ENCODE data around the gene ZAP70. TPM values are rescaled to one million over a fixed set of nuclear protein-coding genes. Genes with fewer than 3 reads are reported as not detected.

Gene ZAP70
- total RNA-seq, 1 experiment from 2014 or later, result 0.54 TPM

DNA sequence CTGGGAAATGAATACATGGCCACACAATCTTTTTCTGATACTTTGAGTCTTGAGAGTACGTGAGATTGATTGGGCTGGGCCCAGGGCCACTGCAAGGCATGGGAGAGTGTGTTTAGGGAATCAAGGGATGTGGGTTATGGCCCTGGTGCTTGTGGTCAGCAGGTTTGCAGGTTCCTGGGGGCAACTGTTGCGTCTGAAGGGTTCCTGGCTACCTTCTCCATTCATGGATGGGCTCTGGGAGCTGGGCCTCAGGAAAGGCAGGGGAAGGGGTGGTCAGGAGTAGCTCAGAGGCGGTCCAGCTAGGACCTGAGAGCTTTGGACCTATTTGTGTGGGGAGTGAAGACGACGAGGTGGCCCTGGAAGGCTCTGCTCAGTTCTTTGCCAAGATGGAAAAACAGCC, 8.4 kb upstream of the ZAP70 start:
- ChIA-PET POLR2A (interaction anchor here (0.6 kb wide), 1 partner anchor 51 kb away, joined by 5 read pairs; no protein-coding TSS in a partner anchor), CTCF (no interaction called here)
- DNase-seq (ENCODE audit: low read depth, low spot score) (no peak), ATAC-seq (no peak)
- no peak overlapping the region for H3K27ac ChIP-seq (ENCODE audit: low read length)
- no peaks in the 10 kb centered on the region for H3K27me3 ChIP-seq (ENCODE audit: control insufficient read depth, insufficient read depth, low read length)
- intact Hi-C loops (cut with micrococcal nuclease; ENCODE audit: unreplicated experiment), result loop anchor here (10.0 kb wide), 1 partner anchor 680 kb away; no protein-coding TSS in a partner anchor
- in situ Hi-C loops (cut with HindIII; ENCODE audit: low pct_unique_long_range_greater_than_20kb, low sequenced_read_pairs), result no loop called here
- H3K4me3 ChIP-seq (ENCODE audit: low read depth in 2 of 2, low read length in 2 of 2), result no peak overlapping the region
- H3K4me1 ChIP-seq (ENCODE audit: control insufficient read depth, insufficient read depth, low read length), result no peaks in the 10 kb centered on the region
- H3K36me3 ChIP-seq (ENCODE audit: control insufficient read depth, insufficient read depth, low read length), result no peaks in the 10 kb centered on the region
- H3K9me3 ChIP-seq (ENCODE audit: control insufficient read depth, insufficient read depth, low read depth, low read length), result no peaks in the 10 kb centered on the region
- BruUV-seq (replicated peaks), result no TSS peak
- no peak for TF ChIP-seq TCF7L2 (IDR thresholded peaks at IDR 0.05; ENCODE audit: low read depth, low read length)
- TF ChIP-seq, protein P1, sequence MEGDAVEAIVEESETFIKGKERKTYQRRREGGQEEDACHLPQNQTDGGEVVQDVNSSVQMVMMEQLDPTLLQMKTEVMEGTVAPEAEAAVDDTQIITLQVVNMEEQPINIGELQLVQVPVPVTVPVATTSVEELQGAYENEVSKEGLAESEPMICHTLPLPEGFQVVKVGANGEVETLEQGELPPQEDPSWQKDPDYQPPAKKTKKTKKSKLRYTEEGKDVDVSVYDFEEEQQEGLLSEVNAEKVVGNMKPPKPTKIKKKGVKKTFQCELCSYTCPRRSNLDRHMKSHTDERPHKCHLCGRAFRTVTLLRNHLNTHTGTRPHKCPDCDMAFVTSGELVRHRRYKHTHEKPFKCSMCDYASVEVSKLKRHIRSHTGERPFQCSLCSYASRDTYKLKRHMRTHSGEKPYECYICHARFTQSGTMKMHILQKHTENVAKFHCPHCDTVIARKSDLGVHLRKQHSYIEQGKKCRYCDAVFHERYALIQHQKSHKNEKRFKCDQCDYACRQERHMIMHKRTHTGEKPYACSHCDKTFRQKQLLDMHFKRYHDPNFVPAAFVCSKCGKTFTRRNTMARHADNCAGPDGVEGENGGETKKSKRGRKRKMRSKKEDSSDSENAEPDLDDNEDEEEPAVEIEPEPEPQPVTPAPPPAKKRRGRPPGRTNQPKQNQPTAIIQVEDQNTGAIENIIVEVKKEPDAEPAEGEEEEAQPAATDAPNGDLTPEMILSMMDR (IDR thresholded peaks at IDR 0.05), result no peak
- TF ChIP-seq SIN3A (IDR thresholded peaks at IDR 0.05; ENCODE audit: borderline replicate concordance, insufficient read depth, low read depth, low read length), result no peak
- no peak for TF ChIP-seq POLR2AphosphoS5 (IDR thresholded peaks at IDR 0.05; ENCODE audit: low read depth, low read length)
- TF ChIP-seq, protein P2, sequence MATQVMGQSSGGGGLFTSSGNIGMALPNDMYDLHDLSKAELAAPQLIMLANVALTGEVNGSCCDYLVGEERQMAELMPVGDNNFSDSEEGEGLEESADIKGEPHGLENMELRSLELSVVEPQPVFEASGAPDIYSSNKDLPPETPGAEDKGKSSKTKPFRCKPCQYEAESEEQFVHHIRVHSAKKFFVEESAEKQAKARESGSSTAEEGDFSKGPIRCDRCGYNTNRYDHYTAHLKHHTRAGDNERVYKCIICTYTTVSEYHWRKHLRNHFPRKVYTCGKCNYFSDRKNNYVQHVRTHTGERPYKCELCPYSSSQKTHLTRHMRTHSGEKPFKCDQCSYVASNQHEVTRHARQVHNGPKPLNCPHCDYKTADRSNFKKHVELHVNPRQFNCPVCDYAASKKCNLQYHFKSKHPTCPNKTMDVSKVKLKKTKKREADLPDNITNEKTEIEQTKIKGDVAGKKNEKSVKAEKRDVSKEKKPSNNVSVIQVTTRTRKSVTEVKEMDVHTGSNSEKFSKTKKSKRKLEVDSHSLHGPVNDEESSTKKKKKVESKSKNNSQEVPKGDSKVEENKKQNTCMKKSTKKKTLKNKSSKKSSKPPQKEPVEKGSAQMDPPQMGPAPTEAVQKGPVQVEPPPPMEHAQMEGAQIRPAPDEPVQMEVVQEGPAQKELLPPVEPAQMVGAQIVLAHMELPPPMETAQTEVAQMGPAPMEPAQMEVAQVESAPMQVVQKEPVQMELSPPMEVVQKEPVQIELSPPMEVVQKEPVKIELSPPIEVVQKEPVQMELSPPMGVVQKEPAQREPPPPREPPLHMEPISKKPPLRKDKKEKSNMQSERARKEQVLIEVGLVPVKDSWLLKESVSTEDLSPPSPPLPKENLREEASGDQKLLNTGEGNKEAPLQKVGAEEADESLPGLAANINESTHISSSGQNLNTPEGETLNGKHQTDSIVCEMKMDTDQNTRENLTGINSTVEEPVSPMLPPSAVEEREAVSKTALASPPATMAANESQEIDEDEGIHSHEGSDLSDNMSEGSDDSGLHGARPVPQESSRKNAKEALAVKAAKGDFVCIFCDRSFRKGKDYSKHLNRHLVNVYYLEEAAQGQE (IDR thresholded peaks at IDR 0.05; ENCODE audit: insufficient read depth in 1 of 2, low read depth in 2 of 2, low read length in 1 of 2), result no peak

DNA sequence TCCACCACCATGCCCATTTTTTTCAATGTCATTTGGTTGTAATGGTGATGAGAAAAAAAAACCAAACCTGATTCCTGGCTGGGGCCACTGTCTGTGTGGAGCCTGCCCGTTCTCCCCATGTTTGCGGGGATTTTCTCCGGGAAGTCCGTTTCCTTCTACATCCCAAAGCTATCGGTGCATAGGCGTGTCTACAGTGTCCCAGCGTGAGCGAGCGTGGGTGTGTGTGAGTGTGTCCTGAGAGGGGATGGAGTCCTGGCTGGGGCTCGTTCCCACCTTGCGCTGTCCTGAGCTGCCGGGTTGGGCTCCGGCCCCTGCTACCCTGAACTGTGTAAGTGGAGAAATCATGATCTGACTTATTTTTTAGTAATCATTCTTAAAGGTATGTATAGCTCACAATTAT, 7.3 kb upstream of the ZAP70 start:
- no peak overlapping the region for H3K4me3 ChIP-seq (ENCODE audit: low read depth in 2 of 2, low read length in 2 of 2)
- no peaks in the 10 kb centered on the region for H3K27me3 ChIP-seq (ENCODE audit: control insufficient read depth, insufficient read depth, low read length)
- DNase-seq (ENCODE audit: low read depth, low spot score) (no peak), ATAC-seq (no peak)
- CTCF ChIA-PET, result interaction anchor here (0.6 kb wide), 2 partner anchors 52 to 1853 kb away, joined by 3 to 7 read pairs; no protein-coding TSS in a partner anchor
- no peak overlapping the region for H3K27ac ChIP-seq (ENCODE audit: low read length)
- intact Hi-C loops (cut with micrococcal nuclease; ENCODE audit: unreplicated experiment) (loop anchor here (10.0 kb wide), 1 partner anchor 679 kb away; no protein-coding TSS in a partner anchor), in situ Hi-C loops (cut with HindIII; ENCODE audit: low pct_unique_long_range_greater_than_20kb, low sequenced_read_pairs) (no loop called here)
- no peak for TF ChIP-seq SIN3A (IDR thresholded peaks at IDR 0.05; ENCODE audit: borderline replicate concordance, insufficient read depth, low read depth, low read length)
- TF ChIP-seq, protein P2 (IDR thresholded peaks at IDR 0.05; ENCODE audit: insufficient read depth in 1 of 2, low read depth in 2 of 2, low read length in 1 of 2), result no peak
- H3K4me1 ChIP-seq (ENCODE audit: control insufficient read depth, insufficient read depth, low read length), result no peaks in the 10 kb centered on the region
- no TSS peak for BruUV-seq (replicated peaks)
- H3K9me3 ChIP-seq (ENCODE audit: control insufficient read depth, insufficient read depth, low read depth, low read length), result no peaks in the 10 kb centered on the region
- POLR2A ChIA-PET, result no interaction called here
- no peaks in the 10 kb centered on the region for H3K36me3 ChIP-seq (ENCODE audit: control insufficient read depth, insufficient read depth, low read length)
